HL-60 (cell line): ENCODE results near the gene RBP4.

ENCODE experiments used
- DNase-seq, 2 experiments: peaks; one replicate each; pipeline ENCODE4 v3.0.0-alpha.2; 2010 to 2020; ENCODE audit warnings: low read depth in 1 of 2, low spot score in 1 of 2
- H3K27ac ChIP-seq: fragments of 250-450 bp; sonication (Bioruptor Pico); replicated peaks from 2 replicates; pipeline ENCODE4 v1.5.1; 2020; ENCODE audit warnings: mild to moderate bottlenecking, moderate library complexity
- H3K27me3 ChIP-seq: fragments of 250-450 bp; sonication (Bioruptor Pico); 2 replicates; pipeline ENCODE4 v1.5.1; 2021; ENCODE audit warnings: mild to moderate bottlenecking, moderate library complexity; ENCODE audit not compliant: insufficient read depth, poor library complexity, severe bottlenecking
- H3K4me3 ChIP-seq: replicated peaks from 2 replicates; pipeline ENCODE4 v1.5.1; 2011; ENCODE audit warnings: mild to moderate bottlenecking, control low read depth, low read length; ENCODE audit not compliant: insufficient read depth
- CTCF ChIP-seq: IDR thresholded peaks from one replicate; pipeline ENCODE4 v1.5.1; 2011; ENCODE audit warnings: low read length, control low read depth, inconsistent platforms; ENCODE audit not compliant: insufficient read depth
- GABPA ChIP-seq: IDR thresholded peaks from 2 replicates; pipeline ENCODE4 v1.6.1; 2012; ENCODE audit warnings: low read depth
- POLR2AphosphoS5 ChIP-seq: IDR thresholded peaks from 2 replicates; pipeline ENCODE4 v1.6.1; 2012; ENCODE audit warnings: low read depth
- REST ChIP-seq: IDR thresholded peaks from 2 replicates; pipeline ENCODE4 v1.6.1; 2012; ENCODE audit warnings: low read depth; ENCODE audit not compliant: insufficient replicate concordance
- SPI1 ChIP-seq: IDR thresholded peaks from 2 replicates; pipeline ENCODE4 v1.6.1; 2012; ENCODE audit warnings: low read depth, mild to moderate bottlenecking, borderline replicate concordance

The RBP4 gene

GRCh38 chr10:93594518-93594917 is 6.5 kb downstream of the RBP4 start:
- H3K27ac ChIP-seq = no peak overlapping the region
- no peak overlapping the region for H3K4me3 ChIP-seq
- DNase-seq = no peak
- TF ChIP-seq CTCF = no peak
- no peaks in the 10 kb centered on the region for H3K27me3 ChIP-seq

GRCh38 chr10:93593749-93594148 is 7.3 kb downstream of the RBP4 start:
- H3K27me3 ChIP-seq = no peaks in the 10 kb centered on the region
- TF ChIP-seq POLR2AphosphoS5 (no peak), CTCF (no peak), REST (no peak), GABPA (no peak), SPI1 (no peak)
- no peak overlapping the region for H3K4me3 ChIP-seq
- H3K27ac ChIP-seq = no peak overlapping the region
- no peak for DNase-seq

- no peak for DNase-seq
- no peak overlapping the region for H3K4me3 ChIP-seq
- TF ChIP-seq CTCF (no peak), POLR2AphosphoS5 (no peak), REST (no peak), SPI1 (no peak)
- H3K27ac ChIP-seq = no peak overlapping the region
- no peaks in the 10 kb centered on the region for H3K27me3 ChIP-seq
These were observed 7.8 kb downstream of the RBP4 start for GRCh38 chr10:93593254-93593653.

GRCh38 chr10:93591065-93591808 is 9.8 kb downstream of the RBP4 start:
- peak in 1 of 2 experiments; percentile 27 for DNase-seq
- peak; percentile 92 for TF ChIP-seq SPI1
- TF ChIP-seq POLR2AphosphoS5 = no peak
- no peaks in the 10 kb centered on the region for H3K27me3 ChIP-seq
- no peak overlapping the region for H3K27ac ChIP-seq
- no peak overlapping the region for H3K4me3 ChIP-seq
